Prostate gland (tissue), 2 donors: ENCODE measurements around the gene ARMC3. TPM values are rescaled to one million over a fixed set of nuclear protein-coding genes. Genes with fewer than 3 reads are reported as not detected.

ENCODE experiments used
- DNase-seq: peaks from one replicate; pipeline ENCODE4 v3.0.0-alpha.2; 2019; ENCODE audit warnings: low spot score
- H3K27ac ChIP-seq, 2 donors: fragments of 200-600 bp; sonication (generic); 2 replicates each; pipeline ENCODE4 v1.5.1; 2017 to 2019
- H3K27me3 ChIP-seq: fragments of 200-600 bp; sonication (generic); replicated peaks from 2 replicates; pipeline ENCODE4 v1.5.1; 2019; ENCODE audit not compliant: insufficient read depth
- H3K36me3 ChIP-seq, 2 donors: fragments of 200-600 bp; sonication (generic); 1 replicate in 1 of 2; 2 replicates in 1 of 2; pipeline versions ENCODE4 v1.5.1 to v1.8.1; 2017 to 2019
- H3K4me1 ChIP-seq: fragments of 200-600 bp; sonication (generic); replicated peaks from 2 replicates; pipeline ENCODE4 v1.5.1; 2019
- H3K4me3 ChIP-seq, 2 donors: fragments of 200-600 bp; sonication (generic); 2 replicates each; pipeline ENCODE4 v1.5.1; 2017 to 2019
- H3K9me3 ChIP-seq: fragments of 200-600 bp; sonication (generic); 2 replicates; pipeline ENCODE4 v1.5.1; 2017
- POLR2A ChIP-seq: fragments of 450-650 bp; IDR thresholded peaks from one replicate; pipeline ENCODE4 v1.6.1; 2016; ENCODE audit warnings: antibody characterized with exemption, mild to moderate bottlenecking
- POLR2AphosphoS5 ChIP-seq: sonication (generic); formaldehyde crosslinking; IDR thresholded peaks from one replicate; pipeline ENCODE4 v1.6.1; 2017; ENCODE audit warnings: antibody characterized with exemption
- WGBS: methylation state at CpG from one replicate; pipeline ENCODE4 v1.1.5; 2018; 5-methylcytosine and 5-hydroxymethylcytosine counted together
- intact Hi-C: fragments of 100-400 bp; cut with DNase I; formaldehyde crosslinking; loops from one replicate; pipeline ENCODE4 v1.14.2; 2022
- total RNA-seq, 2 donors: library from RNA; depleted of rRNA; stranded (reverse); fragments of >200 nt; gene quantifications; one replicate each; pipeline ENCODE4 v1.1.0, GENCODE V29; 2016
- TF ChIP-seq, protein P1 (sequence below), 4 experiments: fragments of 200-600 bp in 2 of 4; fragments of 450-650 bp in 2 of 4; sonication (generic) in 2 of 4; IDR thresholded peaks; 1 replicate in 3 of 4; 2 replicates in 1 of 4; pipeline ENCODE4 v1.5.1; 2016 to 2019; ENCODE audit warnings: antibody characterized with exemption in 4 of 4, mild to moderate bottlenecking in 2 of 4, moderate library complexity in 2 of 4

The ARMC3 gene
- total RNA-seq, 2 donors from 2014 or later, result 5.0 TPM; not detected in 1

DNA sequence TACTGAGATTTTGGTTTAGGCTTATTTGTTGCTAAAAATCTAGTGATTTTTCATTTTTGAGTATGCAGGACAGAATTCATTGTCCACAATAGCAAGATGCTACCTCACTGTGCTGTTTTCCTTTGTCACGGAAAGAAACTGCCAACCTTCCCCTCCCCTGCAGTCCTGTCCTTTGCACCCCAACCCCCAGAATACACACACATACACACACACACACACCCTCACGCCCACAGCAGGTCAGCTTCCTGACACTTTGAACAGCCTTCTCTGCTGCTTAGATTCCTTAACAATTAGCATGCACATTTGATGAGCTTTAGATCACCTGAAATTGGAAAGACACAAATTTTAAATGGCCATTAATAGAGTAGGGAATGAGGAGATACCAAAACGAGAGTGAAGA is 32.1 kb downstream of the ARMC3 start:
- no peaks in the 10 kb centered on the region for H3K4me1 ChIP-seq
- no peak overlapping the region for H3K27ac ChIP-seq
- H3K9me3 ChIP-seq, result no peaks in the 10 kb centered on the region
- no peaks in the 10 kb centered on the region for H3K27me3 ChIP-seq
- DNase-seq, result no peak
- TF ChIP-seq POLR2A (no peak), POLR2AphosphoS5 (no peak)
- TF ChIP-seq, protein P1, sequence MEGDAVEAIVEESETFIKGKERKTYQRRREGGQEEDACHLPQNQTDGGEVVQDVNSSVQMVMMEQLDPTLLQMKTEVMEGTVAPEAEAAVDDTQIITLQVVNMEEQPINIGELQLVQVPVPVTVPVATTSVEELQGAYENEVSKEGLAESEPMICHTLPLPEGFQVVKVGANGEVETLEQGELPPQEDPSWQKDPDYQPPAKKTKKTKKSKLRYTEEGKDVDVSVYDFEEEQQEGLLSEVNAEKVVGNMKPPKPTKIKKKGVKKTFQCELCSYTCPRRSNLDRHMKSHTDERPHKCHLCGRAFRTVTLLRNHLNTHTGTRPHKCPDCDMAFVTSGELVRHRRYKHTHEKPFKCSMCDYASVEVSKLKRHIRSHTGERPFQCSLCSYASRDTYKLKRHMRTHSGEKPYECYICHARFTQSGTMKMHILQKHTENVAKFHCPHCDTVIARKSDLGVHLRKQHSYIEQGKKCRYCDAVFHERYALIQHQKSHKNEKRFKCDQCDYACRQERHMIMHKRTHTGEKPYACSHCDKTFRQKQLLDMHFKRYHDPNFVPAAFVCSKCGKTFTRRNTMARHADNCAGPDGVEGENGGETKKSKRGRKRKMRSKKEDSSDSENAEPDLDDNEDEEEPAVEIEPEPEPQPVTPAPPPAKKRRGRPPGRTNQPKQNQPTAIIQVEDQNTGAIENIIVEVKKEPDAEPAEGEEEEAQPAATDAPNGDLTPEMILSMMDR (IDR thresholded peaks at IDR 0.05), result no peak
- no peak overlapping the region for H3K4me3 ChIP-seq
- H3K36me3 ChIP-seq, result no peaks in the 10 kb centered on the region
- intact Hi-C loops, result no loop called here
- 73% methylated on average over 3 of the region's 3 CpGs for WGBS

DNA sequence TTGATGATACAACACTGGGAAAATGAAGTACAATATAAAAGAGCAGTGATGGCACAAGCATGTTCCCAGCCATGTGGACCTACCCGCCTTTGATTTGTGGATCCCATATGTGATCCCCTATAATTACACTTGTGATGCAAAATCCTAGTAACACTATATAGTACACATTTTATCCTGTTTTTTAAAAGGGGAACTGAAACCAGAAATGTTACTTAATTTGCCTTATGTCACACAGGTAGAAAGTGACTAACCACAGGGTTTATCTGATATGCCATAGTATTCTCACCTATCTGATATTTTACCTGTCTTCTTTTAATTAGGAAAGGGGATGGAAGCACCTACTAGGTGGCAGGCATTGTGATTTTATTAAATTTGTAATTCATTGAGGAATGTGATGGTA is 35.0 kb downstream of the ARMC3 start:
- no peaks in the 10 kb centered on the region for H3K36me3 ChIP-seq
- intact Hi-C loops, result no loop called here
- H3K27ac ChIP-seq, result no peak overlapping the region
- H3K4me3 ChIP-seq, result no peak overlapping the region
- TF ChIP-seq POLR2A, result no peak
- no peak for TF ChIP-seq POLR2AphosphoS5
- TF ChIP-seq, protein P1 (IDR thresholded peaks at IDR 0.05), result no peak
- WGBS, result 100% methylated on average over 1 of the region's 1 CpG
- DNase-seq, result no peak
- no peaks in the 10 kb centered on the region for H3K9me3 ChIP-seq
- no peaks in the 10 kb centered on the region for H3K4me1 ChIP-seq
- H3K27me3 ChIP-seq, result no peaks in the 10 kb centered on the region

DNA sequence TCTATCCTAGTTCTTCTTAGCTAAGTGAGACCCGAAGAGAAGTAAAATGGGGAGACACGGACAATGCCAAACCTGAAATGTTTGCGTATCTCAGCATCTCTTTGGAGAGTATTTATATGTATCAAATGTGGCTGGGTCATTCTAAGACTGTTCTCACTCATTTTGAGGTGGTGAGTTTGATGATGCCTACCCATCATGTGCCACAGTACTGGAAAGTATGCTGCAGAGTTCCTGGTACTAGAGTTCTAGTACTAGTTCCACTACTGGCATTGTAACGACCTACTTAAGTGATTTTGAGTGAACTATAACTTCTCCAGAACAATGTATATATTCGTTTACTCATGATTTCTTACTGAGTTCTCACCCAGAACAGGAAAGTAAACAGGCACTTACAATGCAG is 41.9 kb downstream of the ARMC3 start:
- H3K36me3 ChIP-seq, result no peaks in the 10 kb centered on the region
- no peaks in the 10 kb centered on the region for H3K4me1 ChIP-seq
- no peak overlapping the region for H3K4me3 ChIP-seq
- WGBS, result 76% methylated on average over 5 of the region's 5 CpGs
- no peaks in the 10 kb centered on the region for H3K9me3 ChIP-seq
- no peak for DNase-seq
- no peak for TF ChIP-seq POLR2AphosphoS5
- TF ChIP-seq, protein P1 (IDR thresholded peaks at IDR 0.05), result no peak
- TF ChIP-seq POLR2A, result no peak
- intact Hi-C loops, result no loop called here
- no peaks in the 10 kb centered on the region for H3K27me3 ChIP-seq
- no peak overlapping the region for H3K27ac ChIP-seq

DNA sequence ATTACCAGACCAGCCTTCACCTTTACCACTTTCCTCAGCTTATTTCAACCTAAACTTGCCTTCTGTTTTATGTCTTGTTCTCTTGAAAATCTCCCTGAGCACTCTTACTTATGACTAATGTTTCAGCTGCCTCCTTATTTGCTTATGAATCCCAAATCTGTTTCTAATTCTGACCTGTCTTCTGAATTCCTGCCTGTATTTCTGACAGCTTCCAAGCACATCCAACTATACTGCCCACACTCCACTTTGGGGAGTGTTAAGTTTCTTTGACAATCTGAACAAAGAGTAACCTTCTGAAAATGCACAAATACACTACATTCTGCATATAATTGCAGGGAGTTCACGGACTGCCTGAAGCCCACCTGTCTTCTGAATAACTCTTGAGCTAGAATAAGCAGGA is 48.7 kb downstream of the ARMC3 start:
- no peak for DNase-seq
- Histone ChIP-seq H3K27me3 (no peaks in the 10 kb centered on the region), H3K4me1 (no peaks in the 10 kb centered on the region), H3K4me3 (no peak overlapping the region), H3K27ac (no peak overlapping the region), H3K9me3 (no peaks in the 10 kb centered on the region), H3K36me3 (no peaks in the 10 kb centered on the region)
- intact Hi-C loops, result no loop called here
- 100% methylated on average over 1 of the region's 1 CpG for WGBS
- TF ChIP-seq POLR2A (no peak), POLR2AphosphoS5 (no peak)
- TF ChIP-seq, protein P1 (IDR thresholded peaks at IDR 0.05), result no peak

DNA sequence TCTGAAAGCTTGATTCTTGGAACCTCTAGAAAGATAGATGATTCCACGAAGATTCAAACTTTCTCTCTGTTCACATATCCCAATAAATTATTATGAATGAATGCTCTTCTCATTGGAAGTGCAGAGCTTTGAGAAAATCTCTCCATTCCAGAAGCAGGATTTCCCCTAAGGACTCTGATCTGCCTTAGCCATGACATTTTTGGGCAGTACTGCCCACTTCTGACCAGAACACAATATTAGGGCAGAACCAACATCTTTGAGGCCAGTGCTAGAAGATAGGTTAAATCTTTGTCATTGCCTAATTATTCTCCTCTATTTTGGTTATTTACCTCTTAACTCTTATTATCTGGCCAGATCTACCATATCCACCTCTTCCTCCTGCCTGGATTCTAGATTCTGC is 49.9 kb downstream of the ARMC3 start:
- TF ChIP-seq POLR2AphosphoS5 (no peak), POLR2A (no peak)
- TF ChIP-seq, protein P1 (IDR thresholded peaks at IDR 0.05), result no peak
- Histone ChIP-seq H3K4me3 (no peak overlapping the region), H3K9me3 (no peaks in the 10 kb centered on the region), H3K4me1 (no peaks in the 10 kb centered on the region), H3K27me3 (no peaks in the 10 kb centered on the region), H3K36me3 (no peaks in the 10 kb centered on the region), H3K27ac (no peak overlapping the region)
- no peak for DNase-seq
- intact Hi-C loops, result no loop called here
- 94% methylated on average over 1 of the region's 1 CpG for WGBS
